ENCODE measurements around the gene ALAD. TPM values are rescaled to one million over a fixed set of nuclear protein-coding genes. Genes with fewer than 3 reads are reported as not detected.
A peak's percentile ranks its signal among the peaks of the same experiment; 100 is the strongest.

The ALAD gene
- total and polyA plus RNA-seq, 9 of the 15 experiments (the other 6 are each of a cell fraction or from before 2014, with no cell fraction given) = 1.3 to 12.7 (median 6.8) TPM

- TF ChIP-seq ZBTB9 (CRISPR knock-in tag; IDR thresholded peaks at IDR 0.05) (peak; percentile 95), ZNF668 (CRISPR knock-in tag; IDR thresholded peaks at IDR 0.05) (peak; percentile 94), EGR1 (conservative IDR thresholded peaks at IDR 0.05) (no peak), RFX5 (IDR thresholded peaks at IDR 0.05; ENCODE audit: low read depth, low read length) (no peak), IRF2 (CRISPR knock-in tag; IDR thresholded peaks at IDR 0.05) (no peak), GTF2F1 (IDR thresholded peaks at IDR 0.05; ENCODE audit: low read depth, low read length) (no peak), GATA2 (CRISPR knock-in tag; IDR thresholded peaks at IDR 0.05) (no peak), EHMT2 (IDR thresholded peaks at IDR 0.05) (no peak), HDGF (IDR thresholded peaks at IDR 0.05) (no peak), NELFE (IDR thresholded peaks at IDR 0.05; ENCODE audit: insufficient read depth, insufficient read length) (no peak), ETV1 (tag; conservative IDR thresholded peaks at IDR 0.05; ENCODE audit: low read depth) (peak; percentile 63), TCF15 (CRISPR knock-in tag; IDR thresholded peaks at IDR 0.05) (peak; percentile 94), TEAD1 (CRISPR knock-in tag; IDR thresholded peaks at IDR 0.05) (peak in 1 of 2 experiments; percentile 97; a peak in 2 of 4 replicates), DNMT1 (IDR thresholded peaks at IDR 0.05) (no peak), ZNF274 (IDR thresholded peaks at IDR 0.05; ENCODE audit: borderline replicate concordance, low read depth, low read length) (no peak), POLR2AphosphoS5 (IDR thresholded peaks at IDR 0.05; ENCODE audit: control insufficient read depth, insufficient read depth, low read depth, low read length) (no peak), ZNF740 (CRISPR knock-in tag; IDR thresholded peaks at IDR 0.05) (no peak), ZNF740 (tag; IDR thresholded peaks at IDR 0.05) (peak in 1 of 2 experiments; percentile 97; a peak in 2 of 4 replicates), MXD1 (CRISPR knock-in tag; IDR thresholded peaks at IDR 0.05; ENCODE audit: borderline replicate concordance, poor library complexity, severe bottlenecking) (peak; percentile 33), TAF15 (IDR thresholded peaks at IDR 0.05; ENCODE audit: low read depth, low read length) (no peak), ETS2 (tag; IDR thresholded peaks at IDR 0.05; ENCODE audit: borderline replicate concordance, poor library complexity, severe bottlenecking) (no peak), JUNB (CRISPR knock-in tag; conservative IDR thresholded peaks at IDR 0.05) (no peak), CBFA2T3 (IDR thresholded peaks at IDR 0.05) (no peak), PTRF (tag; IDR thresholded peaks at IDR 0.05) (peak; percentile 98), ESRRA (IDR thresholded peaks at IDR 0.05; ENCODE audit: borderline replicate concordance, low read depth) (no peak), ZEB2 (IDR thresholded peaks at IDR 0.05) (no peak), MAZ (CRISPR knock-in tag; conservative IDR thresholded peaks at IDR 0.05 in 1 of 2, IDR thresholded peaks at IDR 0.05 in 1 of 2) (peak in 1 of 2 experiments; percentile 79; a peak in 2 of 4 replicates), ZC3H11A (IDR thresholded peaks at IDR 0.05; ENCODE audit: low read depth, low read length) (no peak), ZNF717 (CRISPR knock-in tag; IDR thresholded peaks at IDR 0.05) (no peak), ARNT (IDR thresholded peaks at IDR 0.05) (no peak)
Measured at GRCh38 chr9:113345671-113346070, 55.4 kb downstream of the ALAD start (continued).
